Activated naive CD4-positive, alpha-beta T cell (primary cell): ENCODE results near the gene PARD3.

Experiments
- DNase-seq, 4 experiments: peaks; one replicate each; lab custom pipeline; 2025; lab: John Stamatoyannopoulos, UW

The PARD3 gene

DNA sequence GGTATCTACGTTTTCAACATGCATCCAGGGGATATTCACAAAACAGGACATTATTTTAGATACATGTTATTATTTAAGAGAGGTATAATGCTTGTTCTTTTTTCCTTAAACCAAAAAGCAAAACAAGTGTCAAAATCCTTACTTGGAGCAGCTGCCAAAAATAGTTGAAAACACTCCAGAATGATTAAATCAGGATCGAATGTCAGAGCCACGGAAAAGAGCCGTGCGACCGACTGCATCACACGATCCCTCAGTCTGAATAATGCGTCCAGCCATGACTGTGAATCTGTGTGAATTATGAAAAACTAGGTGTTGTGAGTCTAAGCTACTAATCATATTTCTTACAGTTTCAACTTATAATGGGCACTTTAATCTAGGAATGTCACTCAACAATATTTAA is 126.0 kb downstream of the PARD3 start:
- DNase-seq, result no peak

DNA sequence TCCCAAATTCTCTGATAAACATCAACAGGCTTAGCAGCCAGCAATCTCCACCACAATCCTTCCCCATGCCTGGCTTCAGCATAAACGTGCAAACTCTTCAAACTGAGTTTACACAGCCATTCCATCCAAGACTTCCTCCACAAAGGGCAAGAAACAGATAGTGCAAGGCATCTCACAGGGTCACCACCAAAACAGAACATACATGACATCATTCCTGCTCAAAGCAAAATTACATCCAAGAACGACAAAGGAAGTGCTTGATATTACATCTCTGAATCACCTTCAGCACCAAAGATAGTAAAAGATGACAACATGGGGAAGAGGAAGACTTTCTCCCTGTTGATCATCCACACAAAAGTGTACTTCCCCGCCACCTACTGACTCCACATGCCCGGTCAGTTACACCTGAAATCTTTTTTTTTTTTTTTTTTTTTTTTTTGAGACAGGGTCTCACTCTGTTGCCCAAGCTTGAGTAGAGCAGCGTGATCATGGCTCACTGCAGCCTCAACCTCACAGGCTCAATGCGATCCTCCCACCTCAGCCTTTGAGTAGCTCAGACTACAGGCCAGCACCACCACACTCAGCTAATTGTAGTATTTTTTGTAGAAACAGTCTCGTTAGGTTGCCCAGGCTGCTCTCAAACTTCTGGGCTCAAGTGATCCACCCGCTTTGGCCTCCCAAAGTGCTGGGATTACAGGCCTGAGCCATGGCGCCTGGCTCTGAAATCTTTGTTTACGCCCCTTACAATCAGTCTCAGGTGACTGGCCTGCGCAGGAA is 127.5 kb downstream of the PARD3 start:
- DNase-seq, result no peak

DNA sequence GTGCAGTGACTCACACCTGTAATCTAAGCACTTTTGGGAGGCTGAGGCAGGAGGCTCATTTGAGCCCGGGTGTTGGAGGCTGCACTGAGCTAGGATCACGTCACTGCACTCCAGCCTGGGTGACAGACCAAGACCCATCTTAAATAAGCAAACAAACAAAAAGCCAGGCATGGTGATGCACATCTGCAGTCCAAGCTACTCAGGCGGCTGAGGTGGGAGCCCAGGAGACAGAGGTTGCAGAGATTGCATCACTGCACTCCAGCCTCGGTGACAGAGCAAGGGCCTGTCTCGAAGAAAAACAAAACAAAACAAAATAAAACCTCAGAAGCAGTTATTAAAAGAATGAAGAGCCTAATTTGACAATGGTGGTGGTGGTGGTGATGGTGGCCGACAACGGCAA is 132.5 kb downstream of the PARD3 start:
- DNase-seq, result no peak

DNA sequence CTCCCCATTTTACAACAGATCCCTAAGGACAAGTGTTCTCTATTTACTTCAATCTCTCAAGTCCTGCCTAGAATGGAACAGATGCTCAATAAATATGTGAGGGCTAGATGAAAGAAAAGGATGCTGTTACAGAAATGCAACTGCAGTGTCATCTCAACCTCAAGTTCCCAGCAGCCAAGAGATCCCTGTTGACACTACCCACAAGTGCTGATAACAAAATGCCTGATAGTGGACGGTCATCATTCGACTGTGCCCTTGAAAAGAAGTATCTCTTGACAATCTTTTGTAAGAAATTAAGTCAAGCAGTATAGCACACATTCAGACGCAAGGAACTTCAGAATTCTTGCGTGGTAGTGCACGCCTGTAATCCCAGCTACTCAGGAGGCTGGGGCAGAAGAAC is 133.2 kb downstream of the PARD3 start:
- DNase-seq, result no peak

DNA sequence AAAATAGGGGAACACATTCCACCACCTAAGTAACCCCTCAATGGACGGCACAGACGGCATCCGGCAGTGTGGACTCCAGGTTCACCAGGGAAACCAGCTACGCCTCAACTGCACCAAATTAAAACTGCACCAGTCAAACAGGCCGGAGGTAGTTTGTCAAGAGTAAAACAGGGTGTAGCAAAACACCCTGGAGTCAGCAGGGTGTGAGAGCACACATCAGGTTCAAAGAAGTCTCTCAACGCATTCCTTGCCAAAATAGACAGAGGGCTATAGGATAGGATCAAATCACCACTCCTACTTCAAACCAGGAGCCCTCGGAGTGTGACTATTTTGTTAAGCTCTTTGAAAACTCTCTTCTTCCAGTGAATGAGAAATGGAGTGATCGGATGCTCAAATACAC is 135.9 kb downstream of the PARD3 start:
- DNase-seq, result no peak

DNA sequence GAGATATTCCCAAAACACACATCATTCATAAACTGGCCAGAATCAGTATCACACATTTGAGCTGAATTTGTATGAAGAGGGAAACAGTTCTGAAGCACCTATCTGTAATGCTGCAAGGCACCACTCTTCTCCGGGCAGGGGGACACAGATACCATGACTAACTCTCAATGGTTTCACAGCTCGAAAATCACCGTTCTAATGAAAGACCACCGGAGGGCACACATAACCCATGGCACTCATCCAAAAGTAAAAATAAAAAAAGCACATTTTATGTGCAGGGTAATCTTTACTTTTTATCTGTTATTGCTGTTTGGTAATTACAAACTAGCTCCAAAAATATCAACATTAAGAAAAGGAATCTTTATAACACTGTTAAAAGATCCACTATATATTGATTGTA is 137.5 kb downstream of the PARD3 start:
- no peak for DNase-seq

DNA sequence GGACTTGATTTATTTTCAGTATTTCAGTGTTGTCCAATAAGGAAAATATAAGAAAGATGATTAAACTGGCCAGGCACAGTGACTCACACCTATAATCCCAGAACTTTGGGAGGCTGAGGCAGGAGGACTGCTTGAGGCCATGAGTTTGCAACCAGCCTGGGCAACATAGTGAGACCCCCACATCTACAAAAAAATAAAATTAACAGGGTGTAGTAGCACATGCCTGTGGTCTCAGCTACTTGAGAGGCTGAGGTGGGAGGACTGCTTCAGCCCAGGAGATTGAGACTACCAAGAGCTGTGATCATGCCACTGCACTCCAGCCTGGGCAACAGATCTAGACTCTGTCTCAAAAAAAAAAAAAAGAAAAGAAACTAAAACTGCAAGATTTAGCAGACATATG is 138.0 kb downstream of the PARD3 start:
- DNase-seq, result no peak

DNA sequence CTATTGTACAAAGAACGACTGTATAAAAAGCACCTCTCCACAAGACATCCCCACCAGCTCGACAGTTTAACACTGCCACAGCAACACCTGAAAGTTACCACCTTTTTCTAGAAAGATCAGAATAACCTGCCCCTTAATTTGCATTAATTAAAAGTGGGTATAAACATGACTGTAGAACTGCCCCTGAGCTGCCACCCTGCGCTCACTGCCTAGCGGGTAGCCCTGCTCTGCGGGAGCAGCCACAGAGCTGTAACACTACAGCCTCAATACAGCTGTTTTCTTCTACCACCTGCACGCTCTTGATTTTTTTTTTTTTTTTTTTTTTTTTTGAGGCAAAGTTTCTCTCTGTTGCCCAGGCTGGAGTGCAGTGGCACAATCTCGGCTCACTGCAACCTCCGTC is 140.9 kb downstream of the PARD3 start:
- DNase-seq, result no peak

DNA sequence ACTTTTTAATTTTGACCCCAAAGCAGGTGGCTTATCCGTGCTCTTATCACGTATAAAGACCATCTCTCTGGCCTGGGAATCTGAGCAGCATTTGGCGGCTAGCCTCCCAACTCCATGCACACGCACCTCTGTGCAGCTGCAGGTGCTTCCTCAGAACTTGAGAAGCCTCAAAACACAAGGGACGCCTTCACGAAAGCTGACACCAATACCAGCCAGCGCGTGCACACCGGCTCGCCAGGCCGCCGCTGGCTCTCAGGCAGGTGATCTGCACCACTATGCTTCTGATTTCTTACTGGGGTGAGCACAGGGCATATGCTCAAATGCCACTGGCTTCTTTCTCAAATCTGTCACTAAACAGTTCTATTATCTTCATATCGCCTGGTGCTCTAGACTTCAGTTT is 145.0 kb downstream of the PARD3 start:
- DNase-seq, result no peak

DNA sequence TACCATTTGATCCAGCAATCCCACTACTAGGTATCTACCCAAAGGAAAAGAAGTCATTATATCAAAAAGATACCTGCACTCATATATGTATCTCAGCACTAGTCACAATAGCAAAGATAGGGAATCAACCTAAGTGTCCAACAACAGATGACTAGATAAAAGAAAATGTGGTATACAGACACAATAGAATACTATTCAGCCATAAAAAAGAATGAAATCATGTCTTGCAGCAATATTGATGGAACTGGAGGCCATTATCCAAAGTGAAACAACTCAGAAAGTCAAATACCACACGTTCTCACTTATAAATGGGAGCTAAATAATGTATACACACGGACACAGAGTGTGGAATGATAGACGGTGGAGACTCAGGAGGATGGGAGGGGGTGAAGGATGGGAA is 146.0 kb downstream of the PARD3 start:
- no peak for DNase-seq

DNA sequence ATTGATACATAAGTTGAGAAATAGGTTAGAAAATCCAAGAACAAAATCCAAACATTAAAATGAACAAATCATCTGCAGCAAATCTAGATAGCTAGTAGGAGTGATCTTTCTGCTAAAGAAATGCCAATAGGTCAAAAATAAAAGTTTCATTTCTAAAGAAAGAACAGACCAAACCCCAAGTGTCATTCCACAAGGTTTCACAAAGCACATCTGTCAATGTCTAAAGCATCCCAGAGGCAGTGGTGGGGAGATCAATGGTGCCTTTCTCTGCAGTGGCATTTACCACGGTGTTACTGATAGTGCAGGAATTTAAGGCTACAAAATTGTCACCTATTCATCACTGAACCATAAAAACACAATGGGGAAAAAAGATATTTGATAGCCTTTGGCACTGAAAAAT is 147.9 kb downstream of the PARD3 start:
- no peak for DNase-seq

DNA sequence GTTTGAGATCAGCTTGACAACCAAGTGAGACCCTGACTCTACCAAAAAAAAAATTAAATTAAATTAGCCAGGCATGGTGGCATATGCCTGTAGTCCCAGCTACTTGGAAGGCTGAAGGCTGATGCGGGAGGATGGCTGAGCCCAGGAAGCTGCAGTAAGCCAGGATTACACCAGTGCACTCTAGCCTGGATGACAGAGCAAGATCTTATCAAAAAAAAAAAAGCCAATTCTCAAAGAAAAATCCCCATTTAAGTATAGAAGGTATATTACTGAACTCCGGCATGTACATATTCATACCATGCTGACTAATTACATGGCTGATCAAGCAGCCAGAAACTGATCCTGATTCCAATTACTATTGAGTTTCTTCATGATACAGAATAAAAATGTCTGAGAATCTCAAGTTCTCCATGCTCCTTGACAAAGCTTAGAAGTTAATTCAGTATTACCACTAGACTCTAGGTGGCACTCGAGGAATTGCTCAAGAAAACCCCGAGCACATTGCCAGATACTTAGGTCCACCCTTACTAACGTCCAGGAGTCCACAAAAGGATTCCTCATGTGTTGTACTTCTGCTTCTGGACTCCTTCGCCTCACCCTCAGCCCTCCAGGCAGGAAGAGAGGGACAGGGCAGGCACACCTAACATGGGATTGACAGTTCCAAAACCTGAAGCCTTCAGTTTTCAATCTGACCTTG is 148.9 kb downstream of the PARD3 start:
- no peak for DNase-seq

DNA sequence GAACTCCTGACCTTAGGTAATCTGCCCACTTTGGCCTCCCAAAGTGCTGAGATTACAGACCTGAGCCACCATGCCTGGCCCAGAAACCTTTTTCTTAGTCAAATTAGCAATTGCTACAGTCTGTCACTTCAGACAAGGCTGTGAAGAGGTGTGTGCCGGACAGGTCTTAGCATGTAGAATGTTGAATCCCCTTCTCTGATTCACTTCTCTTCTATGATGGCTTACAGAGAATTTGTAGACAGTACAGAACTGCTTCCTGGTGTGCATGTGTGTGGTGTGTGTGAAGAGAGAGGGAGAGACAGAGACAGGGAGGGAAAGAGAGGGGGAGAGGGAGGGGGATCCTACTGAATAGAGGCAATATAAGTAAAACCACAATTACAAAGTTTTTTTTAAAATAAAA is 150.4 kb downstream of the PARD3 start:
- DNase-seq, result no peak

DNA sequence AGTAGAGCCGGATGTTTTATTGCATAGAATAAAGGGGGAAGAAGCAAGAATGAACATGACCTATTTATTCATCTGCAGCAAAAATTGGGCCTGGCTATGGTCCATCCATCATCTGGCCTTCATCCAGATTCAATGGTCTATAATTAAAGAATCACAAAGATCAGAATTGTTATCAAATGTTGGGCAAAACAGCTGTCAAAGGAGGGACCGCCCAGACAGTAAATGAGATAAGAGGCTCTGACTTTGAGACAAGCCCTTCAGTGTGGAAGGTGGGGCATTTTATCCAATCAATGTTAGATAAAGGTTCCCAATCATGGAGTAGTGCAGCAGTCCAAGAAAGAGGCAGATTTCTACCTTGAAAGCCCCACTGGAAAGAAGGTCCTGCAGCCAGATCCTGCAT is 153.5 kb downstream of the PARD3 start:
- no peak for DNase-seq

DNA sequence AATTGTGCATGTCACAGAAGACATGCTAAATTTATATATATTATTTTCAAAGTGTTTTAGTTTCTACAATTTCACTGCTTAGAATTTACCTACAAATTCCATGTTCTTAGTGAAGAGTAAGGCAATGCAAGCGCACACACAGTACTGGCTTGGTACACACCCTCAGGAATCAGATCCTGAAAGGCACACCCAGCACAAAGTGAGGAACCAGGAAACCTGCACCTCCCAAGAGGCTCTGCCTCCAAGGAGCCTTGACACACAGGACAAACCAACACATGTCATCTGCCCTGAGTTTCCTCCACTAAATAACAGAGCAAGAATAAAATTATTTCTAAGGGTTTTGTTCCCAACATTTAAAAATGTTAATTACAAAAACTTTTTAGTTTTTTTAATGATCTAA is 156.2 kb downstream of the PARD3 start:
- DNase-seq, result no peak

DNA sequence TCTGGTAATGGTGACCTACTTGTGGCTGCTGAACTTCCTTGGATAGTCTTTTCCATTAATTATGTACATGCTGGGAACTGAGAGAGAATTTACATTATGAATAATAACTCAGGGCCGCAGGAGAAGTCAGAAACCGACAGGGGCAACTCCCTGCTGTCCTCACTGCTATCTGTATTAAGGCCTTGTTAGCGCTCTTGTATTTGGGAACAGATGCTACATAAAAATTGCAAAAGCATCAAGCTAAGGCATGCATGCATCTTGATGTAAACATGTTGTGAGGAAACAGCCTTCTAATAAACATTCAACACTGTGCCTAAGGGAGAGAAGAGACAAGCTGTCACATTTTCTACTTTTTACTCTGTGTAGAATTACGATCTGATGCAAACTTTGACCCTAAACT is 158.4 kb downstream of the PARD3 start:
- no peak for DNase-seq

DNA sequence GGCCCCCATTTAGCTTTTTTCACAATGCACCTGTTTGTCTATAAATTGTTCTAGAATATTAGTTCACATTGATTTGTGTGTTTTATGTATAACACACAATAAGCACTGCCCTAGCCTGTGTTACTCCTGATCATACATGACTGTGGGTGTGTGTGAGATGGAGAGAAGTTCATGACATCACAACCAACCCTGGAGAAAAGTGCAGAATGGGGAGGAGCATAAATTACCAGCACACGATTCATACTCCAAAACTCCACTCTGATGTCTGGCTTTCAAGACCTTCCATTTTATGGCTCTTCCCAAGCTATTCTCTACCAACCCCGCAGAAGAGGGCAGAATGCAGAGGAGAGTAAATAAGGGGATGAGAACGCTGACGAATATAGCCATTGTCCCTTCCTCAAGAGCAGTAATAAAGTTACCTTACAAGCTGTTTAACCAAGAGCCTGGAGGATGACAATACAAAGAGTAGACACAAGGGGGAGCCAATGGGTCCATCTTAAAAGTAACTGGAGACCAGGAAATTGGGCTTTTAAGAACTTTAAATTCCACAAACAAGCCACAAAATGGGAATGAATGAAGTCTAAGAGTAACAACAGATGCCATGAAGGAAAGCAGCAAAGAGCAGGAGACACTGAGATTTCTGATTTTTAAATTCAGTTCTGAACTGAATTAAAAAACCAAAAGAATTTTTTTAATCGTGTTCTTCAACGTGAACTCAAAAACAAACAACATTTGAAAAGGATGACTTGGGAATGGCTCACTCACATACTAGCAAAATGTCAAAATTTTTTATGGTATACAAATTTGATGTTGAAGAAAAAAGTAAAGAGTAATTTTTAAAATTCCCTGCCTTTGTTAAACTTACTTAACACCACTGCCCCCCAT is 159.6 kb downstream of the PARD3 start:
- no peak for DNase-seq

DNA sequence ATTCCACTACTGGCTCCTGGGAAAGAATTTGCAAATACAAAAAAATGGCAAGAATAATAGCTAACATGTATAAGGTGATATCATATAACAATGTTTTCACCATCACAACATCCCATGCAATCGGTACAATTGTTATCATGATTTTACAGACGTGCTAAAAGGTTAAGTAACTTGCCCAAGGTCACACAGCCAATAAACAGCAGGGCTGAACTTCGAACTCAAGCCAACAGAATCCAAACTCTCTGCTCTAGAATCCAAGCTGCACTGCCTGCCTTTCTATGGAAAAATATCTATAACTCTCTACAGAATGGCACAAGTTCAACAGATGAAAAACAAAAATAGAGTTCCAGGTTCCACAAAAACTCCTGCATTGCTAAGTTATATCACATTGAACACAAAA is 160.9 kb downstream of the PARD3 start:
- DNase-seq, result no peak

DNA sequence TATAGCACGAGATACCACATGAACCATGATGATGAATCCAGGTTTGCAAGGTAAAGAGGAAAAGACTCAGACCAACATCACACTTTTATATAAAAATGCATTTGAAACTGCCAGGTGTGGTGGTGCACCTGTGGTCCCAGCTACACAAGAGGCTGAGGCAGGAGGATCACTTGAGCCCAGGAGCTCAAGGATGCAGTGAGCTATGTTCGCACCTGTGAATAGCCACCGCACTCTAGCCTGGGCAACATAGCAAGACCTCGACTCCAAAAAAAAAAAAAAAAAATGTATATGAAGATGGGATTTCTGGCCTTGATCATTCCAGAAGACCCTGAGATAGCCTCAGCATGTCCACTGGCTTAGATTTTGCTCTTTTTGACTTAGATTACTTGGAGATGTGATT is 161.6 kb downstream of the PARD3 start:
- no peak for DNase-seq

DNA sequence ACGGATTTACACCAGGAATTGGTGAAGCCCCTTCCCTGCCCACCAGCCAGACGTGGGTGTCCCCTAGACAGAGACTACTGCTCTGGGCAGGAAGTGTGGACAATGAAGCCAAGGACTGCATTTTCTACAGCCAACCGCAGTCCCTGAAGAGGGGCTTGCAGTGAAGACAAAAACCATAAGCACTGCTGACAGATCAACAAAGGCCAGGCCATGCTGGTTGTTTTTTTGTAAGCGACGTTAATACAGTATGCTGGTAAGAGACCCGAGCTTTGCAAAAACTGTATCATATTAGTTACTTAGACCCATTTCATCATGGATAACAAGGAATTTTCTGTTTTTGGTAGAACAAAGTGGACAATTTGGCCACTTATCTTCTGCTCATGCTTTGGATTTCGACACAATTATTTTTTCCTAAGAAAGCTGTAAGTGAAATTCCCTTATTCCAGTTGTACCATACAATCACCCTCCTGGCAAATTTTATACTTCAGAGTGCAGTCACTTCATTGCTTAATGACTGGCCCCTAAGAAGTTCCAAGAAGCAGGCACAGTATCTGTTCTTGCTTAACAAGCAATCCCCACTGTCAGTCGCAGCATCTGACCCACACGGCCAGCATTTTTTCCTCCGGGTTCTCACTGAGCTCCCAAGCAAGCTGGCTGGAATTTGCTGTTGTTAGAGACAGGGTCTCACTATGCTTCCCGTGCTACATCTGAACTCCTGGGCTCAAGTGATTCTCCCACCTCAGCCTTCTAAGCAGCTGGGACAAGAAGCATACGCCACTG is 163.5 kb downstream of the PARD3 start:
- DNase-seq, result no peak

DNA sequence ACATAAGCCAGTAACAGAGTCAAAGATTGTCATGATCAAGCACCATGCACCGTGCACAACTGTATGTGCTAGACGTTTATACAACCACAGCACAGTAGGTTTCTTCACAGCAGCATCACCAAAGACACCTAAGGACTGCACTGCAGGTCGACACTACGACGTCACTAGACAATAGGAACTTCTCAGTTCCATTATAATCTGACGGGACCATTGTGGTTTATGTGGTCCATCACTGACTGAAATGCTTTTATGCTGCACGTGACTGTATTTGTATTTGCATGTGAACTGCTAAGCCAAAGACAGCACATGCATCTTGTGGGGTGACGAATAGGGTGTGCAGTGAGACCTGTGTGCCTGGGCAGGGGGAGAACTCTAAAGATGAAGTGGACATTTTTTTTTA is 164.9 kb downstream of the PARD3 start:
- no peak for DNase-seq

DNA sequence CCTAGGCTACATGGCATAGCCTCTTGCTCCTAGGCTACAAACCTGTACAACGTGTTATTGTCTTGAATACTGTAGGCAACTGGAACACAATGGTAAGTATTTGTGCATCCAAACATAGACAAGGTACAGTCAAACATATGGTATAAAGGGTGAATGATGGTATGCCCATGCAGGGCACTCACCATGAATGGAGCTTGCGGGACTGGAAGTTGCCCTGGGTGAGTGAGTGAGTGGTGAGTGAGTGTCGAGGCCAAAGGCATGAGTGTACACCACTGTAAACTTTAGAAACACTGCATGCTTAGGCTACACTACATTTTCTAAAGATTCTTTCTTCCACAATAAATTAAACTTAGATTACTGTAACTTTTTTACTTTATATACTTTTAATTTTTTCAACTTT is 165.7 kb downstream of the PARD3 start:
- no peak for DNase-seq
